HG03060 (cell line): Measurements from ENCODE around the gene B3GALT2.
"Not testable (repeated sequence)": the region's sequence is repeated elsewhere in the genome, so short reads cannot be mapped to it uniquely, and the experiment has no call there.

Source experiments
- ATAC-seq: cut with Tn5 transposase; IDR thresholded peaks from one replicate; pipeline ENCODE4 v1.9.1; 2021; ENCODE audit warnings: low read depth, moderate number of reproducible peaks; ENCODE audit not compliant: unreplicated experiment

The B3GALT2 gene

GRCh38 chr1:193185901-193186731 lies at the start of gene B3GALT2:
B3GALT2 (minus strand) TSS chr1:193186613; CDS start chr1:193181562, 5,051 bp downstream.
- ATAC-seq, result no peak

- ATAC-seq, result no peak
These were observed 48.1 kb upstream of the B3GALT2 start for GRCh38 chr1:193234530-193234929.

GRCh38 chr1:193231146-193231545 lies 44.7 kb upstream of the B3GALT2 start:
- ATAC-seq, result not testable (repeated sequence)

GRCh38 chr1:193229136-193229535 lies 42.7 kb upstream of the B3GALT2 start:
- ATAC-seq, result no peak

GRCh38 chr1:193222056-193222615 lies 35.7 kb upstream of the B3GALT2 start:
- ATAC-seq, result no peak

GRCh38 chr1:193221651-193222050 lies 35.2 kb upstream of the B3GALT2 start:
- ATAC-seq, result no peak

GRCh38 chr1:193219391-193219790 lies 33.0 kb upstream of the B3GALT2 start:
- ATAC-seq, result no peak

- ATAC-seq, result no peak
These were observed 30.5 kb upstream of the B3GALT2 start for GRCh38 chr1:193216920-193217319.

GRCh38 chr1:193213998-193214397 lies 27.6 kb upstream of the B3GALT2 start:
- no peak for ATAC-seq

GRCh38 chr1:193212637-193213036 lies 26.2 kb upstream of the B3GALT2 start:
- ATAC-seq, result no peak

- peak; percentile 70 for ATAC-seq
These were observed 25.1 kb upstream of the B3GALT2 start for GRCh38 chr1:193211539-193211938.

- no peak for ATAC-seq
These were observed 24.6 kb upstream of the B3GALT2 start for GRCh38 chr1:193210996-193211395.

GRCh38 chr1:193201021-193201420 lies 14.6 kb upstream of the B3GALT2 start:
- ATAC-seq, result no peak

- no peak for ATAC-seq
These were observed 13.5 kb upstream of the B3GALT2 start for GRCh38 chr1:193199940-193200339.

GRCh38 chr1:193192586-193192985 lies 6.2 kb upstream of the B3GALT2 start:
- ATAC-seq, result no peak

GRCh38 chr1:193190096-193190744 lies 3.8 kb upstream of the B3GALT2 start:
- no peak for ATAC-seq

GRCh38 chr1:193189442-193190095 lies 3.2 kb upstream of the B3GALT2 start:
- no peak for ATAC-seq

- not testable (repeated sequence) for ATAC-seq
These were observed 2.5 kb upstream of the B3GALT2 start for GRCh38 chr1:193188915-193189314.

GRCh38 chr1:193187114-193187513 lies 701 bp upstream of the B3GALT2 start:
- no peak for ATAC-seq

- ATAC-seq, result no peak
These were observed 1.2 kb downstream of the B3GALT2 start for GRCh38 chr1:193185211-193185610.

- no peak for ATAC-seq
These were observed 1.6 kb downstream of the B3GALT2 start for GRCh38 chr1:193184776-193185175.
